HepG2 (cell line): ENCODE measurements around the gene CARD19. TPM values are rescaled to one million over a fixed set of nuclear protein-coding genes. Genes with fewer than 3 reads are reported as not detected.

Experiments
- CCDC6 ChIP-seq: sonication (generic); formaldehyde crosslinking; IDR thresholded peaks from 2 replicates; pipeline ENCODE4 v1.8.1; 2022; ENCODE audit warnings: mild to moderate bottlenecking, missing genetic modification reagents, moderate library complexity
- DMAP1 ChIP-seq: IDR thresholded peaks from 2 replicates; pipeline ENCODE4 v1.6.1; 2016
- DNMT3B ChIP-seq: conservative IDR thresholded peaks from 2 replicates; pipeline ENCODE4 v1.6.1; 2016; ENCODE audit warnings: missing biosample characterization, control low read depth
- EEA1 ChIP-seq: sonication (generic); formaldehyde crosslinking; IDR thresholded peaks from 2 replicates; pipeline ENCODE4 v1.5.1; 2020; ENCODE audit warnings: mild to moderate bottlenecking, missing genetic modification reagents, borderline replicate concordance
- GABPA ChIP-seq, 2 experiments: IDR thresholded peaks; 2 replicates each; pipeline ENCODE4 v1.6.1; 2011 to 2016; ENCODE audit warnings: low read depth in 2 of 2, low read length in 1 of 2, missing biosample characterization in 1 of 2, missing genetic modification characterization in 1 of 2
- HNRNPK ChIP-seq: fragments of 200-400 bp; formaldehyde crosslinking; IDR thresholded peaks from 2 replicates; pipeline ENCODE4 v1.6.1; 2018; ENCODE audit warnings: low read length, low read depth, moderate library complexity, mild to moderate bottlenecking; ENCODE audit not compliant: poor library complexity, severe bottlenecking
- MED13 ChIP-seq: sonication (generic); formaldehyde crosslinking; IDR thresholded peaks from 2 replicates; pipeline ENCODE4 v1.5.0; 2020; ENCODE audit warnings: missing genetic modification reagents
- POLR2G ChIP-seq: fragments of 200-400 bp; formaldehyde crosslinking; IDR thresholded peaks from 2 replicates; pipeline ENCODE4 v1.6.1; 2018; ENCODE audit warnings: mild to moderate bottlenecking, low read depth, low read length, moderate library complexity
- PPARG ChIP-seq: conservative IDR thresholded peaks from 2 replicates; pipeline ENCODE4 v1.6.1; 2016; ENCODE audit warnings: missing biosample characterization, missing genetic modification reagents
- PRMT3 ChIP-seq: sonication (generic); formaldehyde crosslinking; IDR thresholded peaks from 2 replicates; pipeline ENCODE4 v1.8.1; 2022; ENCODE audit warnings: low read depth, mild to moderate bottlenecking, moderate library complexity, missing genetic modification reagents, borderline replicate concordance
- SPEN ChIP-seq: sonication (generic); formaldehyde crosslinking; IDR thresholded peaks from 2 replicates; pipeline ENCODE4 v1.5.1; 2020; ENCODE audit warnings: low read depth, mild to moderate bottlenecking, missing genetic modification reagents
- UBTF ChIP-seq: sonication (generic); formaldehyde crosslinking; IDR thresholded peaks from 2 replicates; pipeline ENCODE4 v1.4.0; 2020; ENCODE audit warnings: mild to moderate bottlenecking, missing genetic modification reagents
- ZBTB20 ChIP-seq: sonication (generic); formaldehyde crosslinking; IDR thresholded peaks from 2 replicates; pipeline ENCODE4 v1.8.1; 2023; ENCODE audit warnings: missing genetic modification reagents, low read depth, mild to moderate bottlenecking, borderline replicate concordance
- ZFP1 ChIP-seq: IDR thresholded peaks from 2 replicates; pipeline ENCODE4 v1.6.1; 2016
- ZNF317 ChIP-seq: sonication (generic); formaldehyde crosslinking; IDR thresholded peaks from 2 replicates; pipeline ENCODE4 v1.5.0; 2020; ENCODE audit warnings: mild to moderate bottlenecking, missing genetic modification reagents
- ZNF337 ChIP-seq: sonication (generic); formaldehyde crosslinking; IDR thresholded peaks from 2 replicates; pipeline ENCODE4 v1.5.1; 2020; ENCODE audit warnings: missing genetic modification reagents, low read depth, mild to moderate bottlenecking, borderline replicate concordance
- ZNF761 ChIP-seq: sonication (generic); formaldehyde crosslinking; conservative IDR thresholded peaks from 2 replicates; pipeline ENCODE4 v1.4.0; 2020; ENCODE audit warnings: mild to moderate bottlenecking, missing genetic modification reagents
- ZNF800 ChIP-seq: sonication (generic); formaldehyde crosslinking; IDR thresholded peaks from 2 replicates; pipeline ENCODE4 v1.4.0; 2020; ENCODE audit warnings: missing genetic modification reagents
- ZSCAN22 ChIP-seq: sonication (generic); formaldehyde crosslinking; IDR thresholded peaks from 2 replicates; pipeline ENCODE4 v1.4.0; 2020; ENCODE audit warnings: mild to moderate bottlenecking, missing genetic modification reagents
- polyA plus RNA-seq, 8 experiments: library from polyadenylated mRNA; depleted of rRNA in 3 of 8; stranded (reverse) in 7 of 8; unstranded in 1 of 8; fragments of >200 nt; fragmentation: Illumina TruSeq in 4 of 8; extraction: Trizol in 4 of 8; gene quantifications; 2 replicates each; pipeline versions ENCODE4 v1.2.1 to v1.2.3, GENCODE V29; 2011 to 2016; ENCODE audit warnings: low read depth in 4 of 8, missing spikeins in 1 of 8, mixed read lengths in 1 of 8; ENCODE audit not compliant: insufficient read depth in 1 of 8
- total RNA-seq, 5 experiments: library from RNA; depleted of rRNA; stranded (reverse); fragments of >200 nt; fragmentation: Illumina TruSeq; extraction: Trizol; gene quantifications; 2 replicates each; pipeline ENCODE4 v1.2.3, GENCODE V29; 2016; ENCODE audit warnings: low read depth in 1 of 5
- TF ChIP-seq, protein P1 (sequence below): IDR thresholded peaks from 2 replicates; pipeline ENCODE4 v1.6.1; 2016
- TF ChIP-seq, protein P2 (sequence below): sonication (generic); formaldehyde crosslinking; conservative IDR thresholded peaks from 2 replicates; pipeline ENCODE4 v1.8.0; 2022; ENCODE audit warnings: mild to moderate bottlenecking, moderate library complexity, missing genetic modification reagents

The CARD19 gene
- total and polyA plus RNA-seq, 2 of the 13 experiments (the other 11 are each of a cell fraction or from before 2014, with no cell fraction given) = 18.4 to 47.2 TPM

DNA sequence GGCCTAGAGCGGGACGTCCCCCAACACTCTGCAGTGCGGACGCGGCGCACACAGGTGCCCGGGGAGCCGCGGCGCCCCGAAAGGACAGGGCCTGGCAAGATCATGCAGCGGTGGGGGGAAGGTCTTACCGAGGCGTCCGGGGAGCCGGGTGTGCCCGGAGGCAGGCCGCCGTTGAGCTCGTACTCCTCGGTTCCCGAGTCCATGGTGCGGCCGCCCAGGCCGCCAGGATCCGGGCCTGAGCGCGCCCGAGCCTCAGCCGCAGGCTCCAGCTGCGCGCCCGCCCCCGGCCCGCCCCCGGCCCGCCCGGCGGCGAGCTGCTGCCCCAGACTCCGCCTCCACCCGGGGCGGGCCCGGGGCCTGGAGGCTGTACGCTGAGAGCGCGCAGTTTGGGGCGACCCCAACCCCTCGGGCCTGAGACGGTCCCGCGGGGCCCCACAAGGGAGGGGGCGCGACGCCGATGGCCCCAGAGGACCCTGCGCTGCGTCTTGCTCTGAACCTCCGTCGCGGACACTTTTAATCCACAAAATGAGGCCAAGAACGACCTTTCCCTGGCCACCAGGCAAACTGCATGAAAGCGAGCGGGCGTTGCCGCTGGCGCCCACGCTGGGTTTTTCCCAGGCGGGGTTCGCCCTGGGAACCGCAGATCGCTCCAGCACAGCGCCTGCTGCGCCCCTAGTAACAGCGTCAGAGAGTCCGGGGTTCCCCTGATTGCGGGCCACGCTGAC, 38.2 kb downstream of the CARD19 start, which contains the start of gene NINJ1 (continued):
- TF ChIP-seq GABPA (IDR thresholded peaks at IDR 0.05; ENCODE audit: low read depth, low read length) (no peak), GABPA (CRISPR knock-in tag; IDR thresholded peaks at IDR 0.05; ENCODE audit: low read depth) (0 out of 2 replicates have a peak, but pooled peaks have one; percentile 6), ZNF800 (CRISPR knock-in tag) (no peak), ZSCAN22 (CRISPR knock-in tag) (no peak), ZFP1 (0 out of 2 replicates have a peak, but pooled peaks have one; percentile 42), DMAP1 (CRISPR knock-in tag) (peak; percentile 21; the same call in 1 of the 2 replicates), ZBTB20 (peak; percentile 42; the same call in 1 of the 2 replicates), ZNF317 (CRISPR knock-in tag) (peak; percentile 26; the same call in 1 of the 2 replicates), MED13 (CRISPR knock-in tag) (0 out of 2 replicates have a peak, but pooled peaks have one; percentile 52), POLR2G (peak; percentile 89), CCDC6 (CRISPR knock-in tag) (peak; percentile 91), ZNF337 (CRISPR knock-in tag) (no peak), PPARG (no peak), UBTF (CRISPR knock-in tag) (peak; percentile 88), EEA1 (CRISPR knock-in tag) (peak; percentile 61; the same call in 1 of the 2 replicates), ZNF761 (0 out of 2 replicates have a peak, but pooled peaks have one; percentile 55), DNMT3B (CRISPR knock-in tag) (no peak), PRMT3 (0 out of 2 replicates have a peak, but pooled peaks have one; percentile 54), HNRNPK (peak; percentile 5), SPEN (CRISPR knock-in tag) (peak; percentile 43; the same call in 1 of the 2 replicates)
- TF ChIP-seq, protein P1, sequence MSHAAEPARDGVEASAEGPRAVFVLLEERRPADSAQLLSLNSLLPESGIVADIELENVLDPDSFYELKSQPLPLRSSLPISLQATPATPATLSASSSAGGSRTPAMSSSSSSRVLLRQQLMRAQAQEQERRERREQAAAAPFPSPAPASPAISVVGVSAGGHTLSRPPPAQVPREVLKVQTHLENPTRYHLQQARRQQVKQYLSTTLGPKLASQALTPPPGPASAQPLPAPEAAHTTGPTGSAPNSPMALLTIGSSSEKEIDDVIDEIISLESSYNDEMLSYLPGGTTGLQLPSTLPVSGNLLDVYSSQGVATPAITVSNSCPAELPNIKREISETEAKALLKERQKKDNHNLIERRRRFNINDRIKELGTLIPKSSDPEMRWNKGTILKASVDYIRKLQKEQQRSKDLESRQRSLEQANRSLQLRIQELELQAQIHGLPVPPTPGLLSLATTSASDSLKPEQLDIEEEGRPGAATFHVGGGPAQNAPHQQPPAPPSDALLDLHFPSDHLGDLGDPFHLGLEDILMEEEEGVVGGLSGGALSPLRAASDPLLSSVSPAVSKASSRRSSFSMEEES (CRISPR knock-in tag) = peak; percentile 16; the same call in 1 of the 2 replicates
- TF ChIP-seq, protein P2, sequence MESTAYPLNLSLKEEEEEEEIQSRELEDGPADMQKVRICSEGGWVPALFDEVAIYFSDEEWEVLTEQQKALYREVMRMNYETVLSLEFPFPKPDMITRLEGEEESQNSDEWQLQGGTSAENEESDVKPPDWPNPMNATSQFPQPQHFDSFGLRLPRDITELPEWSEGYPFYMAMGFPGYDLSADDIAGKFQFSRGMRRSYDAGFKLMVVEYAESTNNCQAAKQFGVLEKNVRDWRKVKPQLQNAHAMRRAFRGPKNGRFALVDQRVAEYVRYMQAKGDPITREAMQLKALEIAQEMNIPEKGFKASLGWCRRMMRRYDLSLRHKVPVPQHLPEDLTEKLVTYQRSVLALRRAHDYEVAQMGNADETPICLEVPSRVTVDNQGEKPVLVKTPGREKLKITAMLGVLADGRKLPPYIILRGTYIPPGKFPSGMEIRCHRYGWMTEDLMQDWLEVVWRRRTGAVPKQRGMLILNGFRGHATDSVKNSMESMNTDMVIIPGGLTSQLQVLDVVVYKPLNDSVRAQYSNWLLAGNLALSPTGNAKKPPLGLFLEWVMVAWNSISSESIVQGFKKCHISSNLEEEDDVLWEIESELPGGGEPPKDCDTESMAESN (CRISPR knock-in tag) = peak; percentile 73
